Measurements from ENCODE around the gene DDB1. TPM values are rescaled to one million over a fixed set of nuclear protein-coding genes. Genes with fewer than 3 reads are reported as not detected.
A peak's percentile ranks its signal among the peaks of the same experiment; 100 is the strongest.

DDB1 gene
- total and polyA plus RNA-seq, 9 of the 15 experiments (the other 6 are each of a cell fraction or from before 2014, with no cell fraction given) = 172 to 361 (median 266) TPM

DNA sequence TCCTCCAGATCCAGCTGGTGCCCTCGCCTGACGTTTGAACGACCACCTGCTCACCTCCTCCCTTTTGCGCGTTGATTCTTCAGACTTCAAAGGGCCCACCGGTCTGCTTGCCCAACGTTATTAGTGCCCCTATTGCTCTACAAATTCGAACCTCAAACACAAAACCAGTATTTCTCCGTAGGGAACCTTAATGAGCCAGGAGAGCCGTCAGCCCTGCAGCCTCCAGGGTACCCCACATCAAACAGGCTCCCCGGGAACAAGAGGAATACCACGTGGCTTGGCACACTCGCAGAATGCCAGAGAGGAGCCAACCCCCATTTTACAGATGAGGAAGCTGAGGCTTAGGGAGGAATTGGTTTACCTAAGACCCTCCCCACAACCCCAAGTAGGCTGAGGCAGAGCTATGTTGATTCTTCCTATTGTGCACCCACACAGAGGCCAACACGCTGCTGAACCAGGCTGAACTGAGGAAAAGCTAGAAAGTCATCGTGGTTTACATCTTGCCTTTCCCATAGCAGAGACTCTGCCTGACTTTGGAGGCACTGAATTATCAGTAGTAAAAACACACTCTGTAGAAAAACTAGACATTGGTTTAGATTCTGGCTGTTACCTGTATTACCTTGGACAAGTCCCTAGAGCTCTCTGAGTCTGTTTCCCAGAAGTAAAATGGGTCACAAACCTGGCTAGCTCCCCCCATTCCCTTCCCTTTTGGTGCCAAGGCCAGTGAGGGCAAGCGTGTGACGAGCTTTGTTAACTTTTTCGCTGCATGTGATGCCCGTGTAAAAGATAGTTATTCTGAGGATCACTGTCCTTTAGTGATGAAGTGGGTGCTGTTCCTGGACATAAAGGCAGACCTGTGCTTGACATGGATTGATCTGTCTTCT, 887 bp upstream of the DDB1 start:
- WGBS (ENCODE audit: insufficient coverage, low coverage, missing lambda C conversion rate) = 21% methylated on average over 19 of the region's 19 CpGs
- Histone ChIP-seq H3K9me1 (ENCODE audit: control insufficient read depth, insufficient read depth, low read length) (no peaks in the 10 kb centered on the region), H3K4me2 (ENCODE audit: insufficient read depth, low read length) (peak overlapping the region; percentile 100), H3K79me2 (ENCODE audit: control insufficient read depth, insufficient read depth, low read length) (peaks cover 58% of the 10 kb centered on the region), H3K4me3 (peak overlapping the region; percentile 88), H3K9ac (ENCODE audit: insufficient read depth in 1 of 2, low read depth in 2 of 2, low read length in 2 of 2) (peak overlapping the region; percentile 99), H3K27ac (ENCODE audit: extremely low read depth, low read depth, low read length) (peak overlapping the region; percentile 97), H3K36me3 (ENCODE audit: control insufficient read depth, insufficient read depth, low read length) (peaks cover 36% of the 10 kb centered on the region), H3K4me1 (replicated peaks in 1 of 2; ENCODE audit: control insufficient read depth in 2 of 2, insufficient read depth in 2 of 2, low read length in 2 of 2) (peaks cover 40 to 57% of the 10 kb centered on the region in 2 experiments; a peak in 4 of 5 replicates), H2AFZ (ENCODE audit: low read depth, low read length) (peak overlapping the region; percentile 82), H4K20me1 (replicated peaks; ENCODE audit: control insufficient read depth, insufficient read depth, low read length) (peaks cover 7% of the 10 kb centered on the region), H3K27me3 (ENCODE audit: control insufficient read depth in 2 of 2, insufficient read depth in 2 of 2, low read length in 2 of 2) (no peaks in the 10 kb centered on the region), H3K9me3 (replicated peaks; ENCODE audit: control insufficient read depth, insufficient read depth, low read depth, low read length) (no peaks in the 10 kb centered on the region)
- in situ Hi-C loops (cut with MboI) = no loop called here
- ChIA-PET POLR2A (interaction anchor here (0.5 to 2.3 kb wide), 19 partner anchors 8 to 324 kb away, joined by 3 to 37 read pairs (median 5); partner anchors contain the start of genes CPSF7, CYB561A3, SDHAF2 and TMEM138), CTCF (ENCODE audit: low intra/inter-chr PET ratio) (interaction anchor here (1.9 to 8.5 kb wide), 2 partner anchors 51 to 79 kb away, joined by 4 to 135 read pairs; no protein-coding TSS in a partner anchor)
- TSS peak; percentile 89 for BruUV-seq (replicated peaks)
- DNase-seq (ENCODE audit: extremely low read depth in 1 of 4, low spot score in 3 of 4) (no peak), FAIRE-seq (peak; percentile 23), ATAC-seq (no peak)
- intact Hi-C loops (cut with micrococcal nuclease) = loop anchor here (2.0 to 5.0 kb wide), 3 partner anchors 29 to 76 kb away; partner anchors contain the start of gene TMEM138
- TF ChIP-seq, protein P1, sequence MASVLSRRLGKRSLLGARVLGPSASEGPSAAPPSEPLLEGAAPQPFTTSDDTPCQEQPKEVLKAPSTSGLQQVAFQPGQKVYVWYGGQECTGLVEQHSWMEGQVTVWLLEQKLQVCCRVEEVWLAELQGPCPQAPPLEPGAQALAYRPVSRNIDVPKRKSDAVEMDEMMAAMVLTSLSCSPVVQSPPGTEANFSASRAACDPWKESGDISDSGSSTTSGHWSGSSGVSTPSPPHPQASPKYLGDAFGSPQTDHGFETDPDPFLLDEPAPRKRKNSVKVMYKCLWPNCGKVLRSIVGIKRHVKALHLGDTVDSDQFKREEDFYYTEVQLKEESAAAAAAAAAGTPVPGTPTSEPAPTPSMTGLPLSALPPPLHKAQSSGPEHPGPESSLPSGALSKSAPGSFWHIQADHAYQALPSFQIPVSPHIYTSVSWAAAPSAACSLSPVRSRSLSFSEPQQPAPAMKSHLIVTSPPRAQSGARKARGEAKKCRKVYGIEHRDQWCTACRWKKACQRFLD (CRISPR knock-in tag; IDR thresholded peaks at IDR 0.05) = peak; percentile 67; the same call in 1 of the 2 replicates
- TF ChIP-seq SMARCA5 (IDR thresholded peaks at IDR 0.05) (peak; percentile 57; the same call in 1 of the 2 replicates), CBX1 (IDR thresholded peaks at IDR 0.05; ENCODE audit: low read depth) (0 out of 2 replicates have a peak, but pooled peaks have one; percentile 46), PTBP1 (IDR thresholded peaks at IDR 0.05; ENCODE audit: low read depth, low read length) (peak; percentile 78; the same call in 1 of the 2 replicates), ZKSCAN1 (IDR thresholded peaks at IDR 0.05; ENCODE audit: low read depth, low read length) (no peak), ARID3A (IDR thresholded peaks at IDR 0.05; ENCODE audit: borderline replicate concordance, low read depth, low read length) (no peak), RCOR1 (IDR thresholded peaks at IDR 0.05; ENCODE audit: borderline replicate concordance in 1 of 2, low read depth in 2 of 2, low read length in 2 of 2) (peak in 1 of 2 experiments; percentile 44; a peak in 1 of 4 replicates), ATF1 (CRISPR knock-in tag; IDR thresholded peaks at IDR 0.05) (no peak), ATF1 (tag; IDR thresholded peaks at IDR 0.05) (no peak)
- TF ChIP-seq, protein P2, sequence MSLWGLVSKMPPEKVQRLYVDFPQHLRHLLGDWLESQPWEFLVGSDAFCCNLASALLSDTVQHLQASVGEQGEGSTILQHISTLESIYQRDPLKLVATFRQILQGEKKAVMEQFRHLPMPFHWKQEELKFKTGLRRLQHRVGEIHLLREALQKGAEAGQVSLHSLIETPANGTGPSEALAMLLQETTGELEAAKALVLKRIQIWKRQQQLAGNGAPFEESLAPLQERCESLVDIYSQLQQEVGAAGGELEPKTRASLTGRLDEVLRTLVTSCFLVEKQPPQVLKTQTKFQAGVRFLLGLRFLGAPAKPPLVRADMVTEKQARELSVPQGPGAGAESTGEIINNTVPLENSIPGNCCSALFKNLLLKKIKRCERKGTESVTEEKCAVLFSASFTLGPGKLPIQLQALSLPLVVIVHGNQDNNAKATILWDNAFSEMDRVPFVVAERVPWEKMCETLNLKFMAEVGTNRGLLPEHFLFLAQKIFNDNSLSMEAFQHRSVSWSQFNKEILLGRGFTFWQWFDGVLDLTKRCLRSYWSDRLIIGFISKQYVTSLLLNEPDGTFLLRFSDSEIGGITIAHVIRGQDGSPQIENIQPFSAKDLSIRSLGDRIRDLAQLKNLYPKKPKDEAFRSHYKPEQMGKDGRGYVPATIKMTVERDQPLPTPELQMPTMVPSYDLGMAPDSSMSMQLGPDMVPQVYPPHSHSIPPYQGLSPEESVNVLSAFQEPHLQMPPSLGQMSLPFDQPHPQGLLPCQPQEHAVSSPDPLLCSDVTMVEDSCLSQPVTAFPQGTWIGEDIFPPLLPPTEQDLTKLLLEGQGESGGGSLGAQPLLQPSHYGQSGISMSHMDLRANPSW (CRISPR knock-in tag; IDR thresholded peaks at IDR 0.05) = 0 out of 2 replicates have a peak, but pooled peaks have one; percentile 51
- TF ChIP-seq, protein P3, sequence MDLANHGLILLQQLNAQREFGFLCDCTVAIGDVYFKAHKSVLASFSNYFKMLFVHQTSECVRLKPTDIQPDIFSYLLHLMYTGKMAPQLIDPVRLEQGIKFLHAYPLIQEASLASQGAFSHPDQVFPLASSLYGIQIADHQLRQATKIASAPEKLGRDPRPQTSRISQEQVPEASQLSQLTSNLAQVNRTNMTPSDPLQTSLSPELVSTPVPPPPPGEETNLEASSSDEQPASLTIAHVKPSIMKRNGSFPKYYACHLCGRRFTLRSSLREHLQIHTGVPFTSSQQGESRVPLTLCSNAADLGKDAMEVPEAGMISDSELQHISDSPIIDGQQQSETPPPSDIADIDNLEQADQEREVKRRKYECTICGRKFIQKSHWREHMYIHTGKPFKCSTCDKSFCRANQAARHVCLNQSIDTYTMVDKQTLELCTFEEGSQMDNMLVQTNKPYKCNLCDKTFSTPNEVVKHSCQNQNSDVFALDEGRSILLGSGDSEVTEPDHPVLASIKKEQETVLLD (IDR thresholded peaks at IDR 0.05) = 0 out of 2 replicates have a peak, but pooled peaks have one; percentile 10
